ENCODE results near the gene CSGALNACT2. TPM values are rescaled to one million over a fixed set of nuclear protein-coding genes. Genes with fewer than 3 reads are reported as not detected.

The CSGALNACT2 gene
- total RNA-seq, 1 experiment from 2014 or later, result 4.1 TPM

DNA sequence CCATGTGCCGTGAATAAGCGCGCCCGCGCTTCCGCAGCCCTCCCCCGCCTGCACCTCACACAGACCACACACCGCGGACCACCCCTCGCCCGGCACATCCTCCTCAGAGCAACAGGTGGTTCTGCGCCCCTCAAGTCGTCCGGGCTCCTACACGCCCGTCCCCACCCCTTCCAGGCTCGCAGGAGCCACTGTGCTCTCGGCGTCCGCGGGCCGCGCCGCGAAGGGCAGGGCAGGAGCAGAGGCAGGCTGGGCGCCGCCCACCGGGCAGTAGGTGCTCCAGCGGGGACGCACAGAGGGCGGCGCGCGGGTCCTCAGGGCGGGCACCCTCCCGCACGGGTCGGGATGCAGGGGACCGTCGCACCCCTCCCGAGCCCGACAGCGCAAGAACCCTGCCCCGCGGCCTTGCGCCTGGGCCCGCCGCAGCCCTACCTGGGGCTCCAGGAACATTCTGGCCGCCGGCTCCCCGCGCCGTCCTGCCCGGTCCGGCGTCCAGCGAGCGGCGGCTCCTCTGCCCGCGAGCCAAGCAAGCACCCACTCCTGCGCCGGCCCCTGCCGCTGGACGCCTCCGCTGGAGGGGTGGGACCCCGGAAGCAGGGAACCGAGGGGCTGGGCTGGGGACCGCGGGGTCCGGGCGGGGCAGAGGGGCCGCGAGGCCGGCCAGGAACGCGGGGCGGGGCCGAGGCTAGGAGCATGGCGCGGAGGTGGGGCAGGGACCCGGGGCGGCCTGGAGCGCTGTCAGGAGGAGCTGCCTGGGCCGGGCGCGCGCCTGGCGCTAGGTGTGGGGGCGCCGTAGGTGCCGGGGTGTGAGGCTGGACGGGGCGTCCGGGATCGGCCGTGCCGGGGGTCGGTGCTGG, 91.2 kb downstream of the CSGALNACT2 start:
- peak; percentile 15 for DNase-seq (ENCODE audit: low read depth)

DNA sequence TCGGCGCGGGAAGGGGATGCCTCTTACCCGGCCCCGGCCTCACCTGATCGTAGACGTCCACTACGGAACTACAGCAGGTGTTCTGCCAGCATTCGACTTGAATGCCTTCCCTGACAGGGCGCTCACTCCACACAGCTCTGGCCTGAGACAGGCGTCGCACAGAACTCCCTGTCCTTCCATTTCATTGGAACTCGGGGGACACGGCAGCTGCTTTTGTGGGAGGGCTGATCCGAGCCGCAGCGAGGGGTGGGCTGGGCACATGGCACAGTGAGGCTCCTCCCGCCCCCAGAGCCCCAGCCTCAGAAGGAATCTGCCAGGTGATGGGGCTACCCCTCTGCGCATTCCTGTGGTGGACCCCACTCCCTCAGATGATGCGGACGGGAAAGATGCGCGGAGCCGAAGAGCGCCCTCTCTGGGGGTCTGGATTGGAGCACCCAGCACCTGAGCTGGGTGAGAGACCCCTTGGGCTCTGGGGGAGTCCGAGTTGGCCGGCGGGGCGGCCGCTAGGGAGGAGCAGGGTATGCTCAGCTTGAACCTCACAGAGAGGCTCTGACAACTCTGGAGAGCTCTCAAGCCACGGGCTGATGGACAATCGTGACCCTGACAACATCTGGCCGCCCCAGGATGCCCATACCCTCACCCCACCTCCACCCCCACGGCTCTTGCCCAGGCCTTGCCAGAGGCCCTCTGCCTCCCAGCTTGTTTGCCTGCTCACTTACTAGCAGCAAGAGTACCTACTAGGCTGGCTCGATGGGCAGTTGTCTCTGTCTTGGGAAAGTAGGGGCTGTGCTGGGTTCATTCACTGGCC, 92.1 kb downstream of the CSGALNACT2 start:
- DNase-seq (ENCODE audit: low read depth), result no peak

- DNase-seq (ENCODE audit: low read depth), result no peak
These were observed 92.8 kb downstream of the CSGALNACT2 start for GRCh38 chr10:43230909-43231522.

- DNase-seq (ENCODE audit: low read depth), result no peak
These were observed 93.4 kb downstream of the CSGALNACT2 start for GRCh38 chr10:43231523-43232078.

GRCh38 chr10:43233601-43234430, 95.6 kb downstream of the CSGALNACT2 start:
- no peak for DNase-seq (ENCODE audit: low read depth)

DNA sequence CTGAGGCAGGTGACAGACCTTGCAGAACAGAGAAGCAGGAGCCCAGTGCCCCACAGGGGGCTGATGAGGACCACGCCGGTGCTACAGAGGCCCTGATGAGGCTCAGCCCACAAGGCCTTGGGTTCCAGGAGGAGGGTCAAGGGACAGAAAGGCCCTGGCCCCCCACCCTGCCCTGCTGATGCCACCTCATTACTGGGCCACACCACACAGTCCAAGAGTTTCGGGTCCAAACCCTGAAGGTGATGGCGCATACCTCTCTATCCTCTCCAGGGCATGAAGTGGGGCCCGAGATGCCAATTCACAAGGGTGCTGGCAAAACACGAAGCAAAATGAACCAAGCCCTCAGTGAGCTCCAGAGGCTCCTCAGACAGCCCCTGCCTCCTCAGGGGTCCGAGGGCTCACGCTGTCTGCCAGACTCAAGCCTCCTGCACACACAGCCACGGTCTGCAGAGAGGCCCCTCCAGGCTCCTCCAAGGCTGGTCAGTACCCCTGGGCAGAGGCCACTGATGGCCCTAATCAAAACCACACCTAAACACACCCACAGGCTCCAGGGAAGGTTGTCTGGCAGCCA, 96.3 kb downstream of the CSGALNACT2 start:
- no peak for DNase-seq (ENCODE audit: low read depth)

Other genes with a start within 250 kb of the CSGALNACT2 start
- 0.17 and 2.0 TPM in 2 replicates for gene RET, start 61.4 kb upstream of the CSGALNACT2 start, total RNA-seq (2014; rRNA removed; shearing (Covaris generic))
- gene RASGEF1A, start 128.6 kb downstream of the CSGALNACT2 start, total RNA-seq (2014; rRNA removed; shearing (Covaris generic)), result not detected in 2 replicates
- not detected in 2 replicates for gene FXYD4, start 233.2 kb downstream of the CSGALNACT2 start, total RNA-seq (2014; rRNA removed; shearing (Covaris generic))

Data from Daoy (cell line).